ENCODE measurements around the gene AEBP1.

Gene AEBP1

DNA sequence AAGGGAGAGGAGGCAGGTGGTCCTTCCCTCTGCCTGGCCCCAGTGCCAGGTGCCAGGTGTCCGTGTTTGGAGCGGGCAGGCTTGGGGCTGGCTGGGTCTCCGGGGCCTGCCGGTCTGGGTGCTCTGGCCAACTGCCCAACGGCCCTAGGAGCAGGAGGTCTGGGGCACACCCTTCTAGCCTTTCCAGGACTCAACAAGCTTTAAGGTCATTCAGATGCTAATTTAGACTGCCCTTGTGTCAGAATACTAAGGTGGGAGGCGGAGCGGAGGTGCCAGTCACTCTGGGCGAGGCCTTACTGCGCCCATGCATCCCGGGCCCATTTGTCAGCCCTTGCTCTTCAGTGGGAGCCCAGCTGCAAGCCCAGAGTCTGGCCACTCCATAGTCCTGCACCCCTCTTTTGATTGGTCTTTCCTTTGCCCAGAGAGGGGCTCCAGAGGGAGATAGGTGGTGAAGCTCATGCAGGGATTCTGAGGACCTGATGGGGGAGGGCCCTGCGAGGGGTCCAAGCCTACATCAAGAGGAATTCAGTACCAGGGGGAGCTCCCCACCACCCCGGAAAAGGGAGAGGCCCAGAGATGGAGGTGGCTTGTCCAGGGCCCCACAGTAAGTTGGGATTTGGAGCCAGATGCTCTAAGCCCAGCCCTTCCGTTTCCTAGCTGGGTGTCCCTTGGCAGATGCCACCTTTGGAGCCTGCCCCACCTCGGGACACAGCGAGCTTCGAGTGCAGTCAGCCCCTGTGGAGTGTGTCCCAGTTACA lies 40.1 kb upstream of the AEBP1 start:
- H3K4me3 ChIP-seq (ENCODE audit: low read length), result no peak overlapping the region
- TF ChIP-seq, protein P1, sequence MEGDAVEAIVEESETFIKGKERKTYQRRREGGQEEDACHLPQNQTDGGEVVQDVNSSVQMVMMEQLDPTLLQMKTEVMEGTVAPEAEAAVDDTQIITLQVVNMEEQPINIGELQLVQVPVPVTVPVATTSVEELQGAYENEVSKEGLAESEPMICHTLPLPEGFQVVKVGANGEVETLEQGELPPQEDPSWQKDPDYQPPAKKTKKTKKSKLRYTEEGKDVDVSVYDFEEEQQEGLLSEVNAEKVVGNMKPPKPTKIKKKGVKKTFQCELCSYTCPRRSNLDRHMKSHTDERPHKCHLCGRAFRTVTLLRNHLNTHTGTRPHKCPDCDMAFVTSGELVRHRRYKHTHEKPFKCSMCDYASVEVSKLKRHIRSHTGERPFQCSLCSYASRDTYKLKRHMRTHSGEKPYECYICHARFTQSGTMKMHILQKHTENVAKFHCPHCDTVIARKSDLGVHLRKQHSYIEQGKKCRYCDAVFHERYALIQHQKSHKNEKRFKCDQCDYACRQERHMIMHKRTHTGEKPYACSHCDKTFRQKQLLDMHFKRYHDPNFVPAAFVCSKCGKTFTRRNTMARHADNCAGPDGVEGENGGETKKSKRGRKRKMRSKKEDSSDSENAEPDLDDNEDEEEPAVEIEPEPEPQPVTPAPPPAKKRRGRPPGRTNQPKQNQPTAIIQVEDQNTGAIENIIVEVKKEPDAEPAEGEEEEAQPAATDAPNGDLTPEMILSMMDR (conservative IDR thresholded peaks at IDR 0.05; ENCODE audit: low read depth, low read length), result no peak
- DNase-seq (ENCODE audit: low read depth), result no peak

DNA sequence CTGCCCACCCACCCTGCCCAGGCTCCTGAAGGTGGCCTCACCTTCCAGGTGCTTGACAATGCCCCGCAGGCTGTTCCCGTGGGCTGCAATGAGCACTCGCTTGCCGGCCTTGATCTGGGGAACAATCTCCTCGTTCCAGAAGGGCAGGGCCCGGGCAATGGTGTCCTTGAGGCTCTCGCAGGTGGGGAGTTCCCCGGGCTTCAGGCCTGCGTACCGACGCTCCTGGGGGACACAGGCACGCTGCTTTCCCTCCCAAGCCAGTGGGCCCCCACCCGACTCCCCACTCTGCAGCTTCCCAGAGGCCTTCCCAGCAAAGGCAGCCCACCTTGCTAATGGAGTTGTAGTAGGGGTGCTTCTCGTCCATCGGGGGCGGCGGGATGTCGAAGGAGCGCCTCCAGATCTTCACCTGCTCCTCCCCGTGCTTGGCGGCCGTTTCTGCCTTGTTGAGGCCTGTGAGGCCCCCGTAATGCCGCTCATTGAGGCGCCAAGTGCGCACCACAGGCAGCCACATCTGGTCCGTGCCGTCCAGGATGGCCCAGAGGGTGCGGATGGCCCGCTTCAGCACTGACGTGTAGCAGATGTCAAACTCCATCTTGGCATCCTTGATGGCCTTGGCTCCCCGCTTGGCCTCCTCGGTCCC lies 39.2 kb upstream of the AEBP1 start:
- TF ChIP-seq, protein P1 (conservative IDR thresholded peaks at IDR 0.05; ENCODE audit: low read depth, low read length), result no peak
- H3K4me3 ChIP-seq (ENCODE audit: low read length), result peak overlapping the region; percentile 28
- DNase-seq (ENCODE audit: low read depth), result no peak

DNA sequence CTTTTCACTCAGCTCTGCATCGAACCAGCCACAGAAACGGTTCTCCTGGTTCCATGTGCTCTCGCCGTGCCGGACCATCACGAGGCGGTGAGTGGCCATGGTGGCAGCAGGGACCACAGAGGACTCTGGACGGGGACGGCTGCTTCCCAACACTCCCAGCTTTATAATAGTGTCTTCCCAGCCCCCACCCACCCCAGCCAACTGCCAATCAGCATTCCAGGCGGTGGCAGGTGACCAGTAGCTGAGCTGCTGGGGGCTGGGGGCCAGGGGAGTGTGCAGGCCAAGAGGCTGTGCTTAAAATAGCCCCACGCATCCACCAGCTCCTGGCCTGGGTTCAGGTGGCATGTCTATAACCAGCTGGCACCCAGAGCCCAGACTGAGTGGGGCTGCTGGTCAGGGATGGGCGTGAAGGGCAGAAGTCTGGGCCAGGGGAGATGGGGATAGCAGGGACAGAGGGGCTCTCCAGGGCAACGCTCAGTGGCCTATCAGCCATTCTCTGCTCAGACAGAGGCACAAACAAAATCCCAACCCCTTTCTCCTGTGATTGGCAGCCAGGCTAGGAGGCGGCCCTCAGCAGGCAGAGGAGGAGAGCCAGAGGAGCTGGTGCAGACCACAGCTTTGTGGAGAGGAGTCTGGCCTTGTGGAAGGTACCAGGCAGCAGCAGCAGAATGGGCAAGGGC lies 38.6 kb upstream of the AEBP1 start, which contains the start of gene PGAM2:
PGAM2 (minus strand) TSS at position 137 of the 680 bp plus-strand sequence; CDS start at position 99, 38 bp downstream.
- TF ChIP-seq, protein P1 (conservative IDR thresholded peaks at IDR 0.05; ENCODE audit: low read depth, low read length), result no peak
- peak within 1 kb of the TSS; percentile 28 for H3K4me3 ChIP-seq (ENCODE audit: low read length)
- no peak for DNase-seq (ENCODE audit: low read depth)

DNA sequence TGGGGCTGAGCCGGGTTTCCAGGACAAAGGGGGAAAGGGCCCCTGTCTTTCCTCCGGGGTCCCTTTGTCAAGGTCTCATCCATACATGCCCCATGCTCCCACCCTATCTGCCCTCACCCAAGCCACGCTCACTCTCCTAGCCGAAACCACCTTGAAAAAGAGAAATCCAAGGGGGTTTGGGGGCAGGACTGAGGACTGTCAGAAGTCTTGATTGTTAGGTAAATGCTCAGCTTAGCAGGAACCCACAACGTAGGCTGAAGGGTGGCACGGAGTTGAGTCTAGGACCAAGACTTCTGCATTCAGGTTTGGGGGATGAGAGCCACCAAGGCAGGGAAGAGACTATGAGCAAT lies 38.1 kb upstream of the AEBP1 start:
- DNase-seq (ENCODE audit: low read depth), result no peak
- TF ChIP-seq, protein P1 (conservative IDR thresholded peaks at IDR 0.05; ENCODE audit: low read depth, low read length), result no peak
- H3K4me3 ChIP-seq (ENCODE audit: low read length), result no peak overlapping the region

DNA sequence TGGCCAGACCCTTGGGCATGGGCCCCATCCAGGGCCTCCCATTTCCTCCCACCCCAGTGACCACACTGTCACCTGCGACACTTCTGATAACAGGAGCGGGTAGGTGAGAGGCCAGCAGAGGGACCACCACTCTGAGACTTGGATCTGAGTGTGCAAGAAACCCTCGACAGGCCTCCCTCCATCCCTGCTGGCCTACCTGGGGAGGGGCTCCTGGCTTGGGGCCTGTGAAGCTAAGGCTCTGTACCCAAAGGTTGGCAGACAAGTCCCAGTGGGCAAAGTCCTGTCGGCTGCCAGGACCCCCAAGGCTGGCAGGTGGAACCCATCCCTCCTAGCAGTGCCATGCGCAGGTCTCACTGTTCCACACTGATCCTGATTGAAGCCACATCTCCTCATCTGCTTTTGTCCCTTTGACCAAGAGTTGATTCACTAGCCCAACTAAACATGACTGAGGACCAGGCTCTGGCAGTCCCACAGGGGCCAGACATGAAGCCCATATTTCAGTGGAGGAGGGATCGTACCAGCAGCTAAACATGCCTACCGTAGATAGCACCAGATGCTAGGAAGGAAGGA lies 37.6 kb upstream of the AEBP1 start:
- TF ChIP-seq, protein P1 (conservative IDR thresholded peaks at IDR 0.05; ENCODE audit: low read depth, low read length), result no peak
- no peak overlapping the region for H3K4me3 ChIP-seq (ENCODE audit: low read length)
- DNase-seq (ENCODE audit: low read depth), result no peak

DNA sequence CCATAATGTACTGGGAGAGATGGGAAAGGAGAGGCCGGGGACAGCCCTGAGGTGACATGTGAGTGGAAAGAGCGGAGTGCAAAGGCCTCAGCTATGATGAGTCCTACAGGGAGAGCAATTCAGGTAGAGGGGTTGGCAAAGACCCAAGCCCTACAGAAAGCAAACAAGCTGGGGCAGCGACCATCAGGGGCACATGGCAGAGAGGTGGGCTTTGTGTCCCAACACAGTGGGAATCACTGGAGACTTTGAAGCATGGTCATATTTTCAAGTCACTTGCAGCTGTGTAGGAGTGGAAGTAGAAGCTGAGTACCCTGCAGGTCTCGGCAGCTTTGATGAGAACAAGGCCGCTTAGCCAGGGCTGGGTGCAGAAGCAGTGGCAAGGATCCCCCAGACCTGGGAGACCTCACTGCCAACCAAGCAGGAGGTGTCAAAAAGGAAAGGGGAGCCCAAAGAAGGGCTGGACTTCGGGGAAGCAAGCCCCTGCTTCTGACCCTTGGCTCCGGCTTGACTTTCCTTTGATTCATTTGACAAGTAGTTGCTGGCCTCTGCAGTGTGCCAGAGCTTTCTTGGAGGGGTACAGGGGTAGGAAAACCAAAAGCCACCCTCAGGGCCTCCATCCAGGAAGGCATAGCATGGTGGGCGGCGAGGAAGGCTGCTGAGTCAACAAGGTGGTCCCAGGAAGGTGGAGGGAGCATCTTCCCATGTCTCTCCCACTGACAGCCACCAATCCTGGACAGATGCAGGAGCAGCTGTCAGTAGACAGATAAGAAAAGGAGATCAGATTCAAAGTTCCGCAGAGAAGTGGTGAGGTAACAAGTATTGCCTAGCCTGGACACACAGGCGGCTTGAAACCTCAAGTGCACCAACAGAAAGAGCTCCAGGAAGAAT lies 36.8 kb upstream of the AEBP1 start:
- no peak for DNase-seq (ENCODE audit: low read depth)
- TF ChIP-seq, protein P1 (conservative IDR thresholded peaks at IDR 0.05; ENCODE audit: low read depth, low read length), result no peak
- no peak overlapping the region for H3K4me3 ChIP-seq (ENCODE audit: low read length)
